Adipocyte (in vitro differentiated cells): ENCODE data around the gene SLC45A3.
"Not testable (repeated sequence)": the region's sequence is repeated elsewhere in the genome, so short reads cannot be mapped to it uniquely, and the experiment has no call there.

Experiments
- DNase-seq: peaks from one replicate; pipeline ENCODE4 v3.0.0-alpha.2; 2015; ENCODE audit warnings: low read depth
- H3K27me3 ChIP-seq: replicated peaks from 2 replicates; pipeline ENCODE4 v1.7.0; 2013; ENCODE audit warnings: mild to moderate bottlenecking, low read length, moderate library complexity; ENCODE audit not compliant: control insufficient read depth, insufficient read depth
- H3K36me3 ChIP-seq: 2 replicates; pipeline ENCODE4 v1.7.0; 2013; ENCODE audit warnings: low read length, mild to moderate bottlenecking, moderate library complexity; ENCODE audit not compliant: control insufficient read depth, insufficient read depth, severe bottlenecking
- H3K4me1 ChIP-seq: 2 replicates; pipeline ENCODE4 v1.7.0; 2013; ENCODE audit warnings: mild to moderate bottlenecking, low read length, moderate library complexity; ENCODE audit not compliant: control insufficient read depth, insufficient read depth
- H3K4me3 ChIP-seq: 2 replicates; pipeline ENCODE4 v1.7.0; 2013; ENCODE audit warnings: mild to moderate bottlenecking, low read length, moderate library complexity
- H3K9ac ChIP-seq: 2 replicates; pipeline ENCODE4 v1.7.0; 2013; ENCODE audit warnings: mild to moderate bottlenecking, low read length, moderate library complexity
- H3K9me3 ChIP-seq: 2 replicates; pipeline ENCODE4 v1.7.0; 2013; ENCODE audit warnings: mild to moderate bottlenecking, low read length, moderate library complexity; ENCODE audit not compliant: control insufficient read depth

Gene SLC45A3

GRCh38 chr1:205652984-205653383 lies 27.3 kb downstream of the SLC45A3 start:
- Histone ChIP-seq H3K9me3 (no peaks in the 10 kb centered on the region), H3K9ac (no peak overlapping the region), H3K36me3 (no peaks in the 10 kb centered on the region), H3K4me1 (no peaks in the 10 kb centered on the region), H3K27me3 (no peaks in the 10 kb centered on the region), H3K4me3 (no peak overlapping the region)
- no peak for DNase-seq

GRCh38 chr1:205650241-205650640 lies 30.1 kb downstream of the SLC45A3 start:
- Histone ChIP-seq H3K4me1 (no peaks in the 10 kb centered on the region), H3K4me3 (no peak overlapping the region), H3K9me3 (no peaks in the 10 kb centered on the region), H3K27me3 (no peaks in the 10 kb centered on the region), H3K9ac (no peak overlapping the region), H3K36me3 (no peaks in the 10 kb centered on the region)
- no peak for DNase-seq

- Histone ChIP-seq H3K9ac (no peak overlapping the region), H3K4me3 (no peak overlapping the region), H3K4me1 (no peaks in the 10 kb centered on the region), H3K36me3 (no peaks in the 10 kb centered on the region), H3K9me3 (no peaks in the 10 kb centered on the region), H3K27me3 (no peaks in the 10 kb centered on the region)
- DNase-seq: no peak
Observed at GRCh38 chr1:205645519-205645918, 34.8 kb downstream of the SLC45A3 start.

- DNase-seq: no peak
- no peaks in the 10 kb centered on the region for H3K9me3 ChIP-seq
- no peak overlapping the region for H3K4me3 ChIP-seq
- H3K36me3 ChIP-seq: no peaks in the 10 kb centered on the region
- H3K4me1 ChIP-seq: no peaks in the 10 kb centered on the region
- no peak overlapping the region for H3K9ac ChIP-seq
- H3K27me3 ChIP-seq: no peaks in the 10 kb centered on the region
Observed at GRCh38 chr1:205642679-205643307, 37.5 kb downstream of the SLC45A3 start.

GRCh38 chr1:205639567-205639966 lies 40.7 kb downstream of the SLC45A3 start:
- Histone ChIP-seq H3K9ac (no peak overlapping the region), H3K27me3 (no peaks in the 10 kb centered on the region), H3K36me3 (no peaks in the 10 kb centered on the region), H3K4me1 (peaks cover 9% of the 10 kb centered on the region), H3K4me3 (no peak overlapping the region), H3K9me3 (no peaks in the 10 kb centered on the region)
- no peak for DNase-seq

- Histone ChIP-seq H3K9me3 (no peaks in the 10 kb centered on the region), H3K36me3 (no peaks in the 10 kb centered on the region), H3K4me1 (peaks cover 18% of the 10 kb centered on the region), H3K27me3 (no peaks in the 10 kb centered on the region), H3K4me3 (no peak overlapping the region), H3K9ac (no peak overlapping the region)
- no peak for DNase-seq
Observed at GRCh38 chr1:205637854-205638468, 42.3 kb downstream of the SLC45A3 start.

GRCh38 chr1:205636732-205637131 lies 43.6 kb downstream of the SLC45A3 start:
- peaks cover 26% of the 10 kb centered on the region for H3K4me1 ChIP-seq
- DNase-seq: peak; percentile 12
- H3K4me3 ChIP-seq: peak overlapping the region; percentile 22

GRCh38 chr1:205636138-205636530 lies 44.2 kb downstream of the SLC45A3 start:
- not testable (repeated sequence) for DNase-seq

More at GRCh38 chr1:205636732-205637131, 43.6 kb downstream of the SLC45A3 start:
- H3K36me3 ChIP-seq: no peaks in the 10 kb centered on the region
- no peaks in the 10 kb centered on the region for H3K27me3 ChIP-seq
- H3K9ac ChIP-seq: peak overlapping the region; percentile 26
- no peaks in the 10 kb centered on the region for H3K9me3 ChIP-seq

GRCh38 chr1:205633421-205633976 lies 46.8 kb downstream of the SLC45A3 start:
- Histone ChIP-seq H3K4me1 (peaks cover 37% of the 10 kb centered on the region), H3K27me3 (no peaks in the 10 kb centered on the region), H3K9me3 (no peaks in the 10 kb centered on the region), H3K36me3 (no peaks in the 10 kb centered on the region), H3K9ac (no peak overlapping the region), H3K4me3 (peak overlapping the region; percentile 54)
- peak; percentile 57 for DNase-seq

More at GRCh38 chr1:205636138-205636530, 44.2 kb downstream of the SLC45A3 start:
- H3K9me3 ChIP-seq, H3K4me3 ChIP-seq, H3K36me3 ChIP-seq, H3K9ac ChIP-seq, H3K27me3 ChIP-seq: not testable (repeated sequence)
- peaks cover 26% of the 10 kb centered on the region for H3K4me1 ChIP-seq

GRCh38 chr1:205632669-205633169 lies 47.6 kb downstream of the SLC45A3 start:
- H3K9me3 ChIP-seq: no peaks in the 10 kb centered on the region
- H3K36me3 ChIP-seq: no peaks in the 10 kb centered on the region
- DNase-seq: no peak
- H3K27me3 ChIP-seq: no peaks in the 10 kb centered on the region
- H3K4me3 ChIP-seq: peak overlapping the region; percentile 92
- H3K9ac ChIP-seq: peak overlapping the region; percentile 85
- H3K4me1 ChIP-seq: peaks cover 37% of the 10 kb centered on the region

GRCh38 chr1:205631768-205632668 lies 48.3 kb downstream of the SLC45A3 start, which contains the start of gene ELK4:
Gene ELK4 (minus strand): TSS chr1:205632011. CDS start chr1:205623882, 8,129 bp downstream.
- H3K4me3 ChIP-seq: peak within 1 kb of the TSS; percentile 92
- H3K36me3 ChIP-seq: no peaks in the 10 kb centered on the region
- H3K9ac ChIP-seq: peak within 1 kb of the TSS; percentile 85
- DNase-seq: peak; percentile 99
- peaks cover 34% of the 10 kb centered on the region for H3K4me1 ChIP-seq
- no peaks in the 10 kb centered on the region for H3K27me3 ChIP-seq
- no peaks in the 10 kb centered on the region for H3K9me3 ChIP-seq
